ENCODE results near the gene CCT3.

GRCh38 chr1:156342166-156342955 lies 4.3 kb upstream of the CCT3 start:
- TF ChIP-seq CTCF (IDR thresholded peaks at IDR 0.05) (no peak), POLR2A (IDR thresholded peaks at IDR 0.05) (no peak)

All from esophagus squamous epithelium (tissue), 4 donors.